Activated T-cell treated with anti-CD3 and anti-CD28 coated beads, Interleukin-2, amount 50 U/mL, for 1 hour (primary cell): ENCODE data around the gene SOX6.
"Not testable (repeated sequence)": the region's sequence is repeated elsewhere in the genome, so short reads cannot be mapped to it uniquely, and the experiment has no call there.

Experiments used
- DNase-seq: peaks from one replicate; pipeline ENCODE4 v3.0.0-alpha.2; 2020

Gene SOX6

GRCh38 chr11:16182553-16182952 is 173.8 kb downstream of the SOX6 start:
- DNase-seq = no peak

- DNase-seq = no peak
Observed at GRCh38 chr11:16180868-16181267, 175.5 kb downstream of the SOX6 start.

- no peak for DNase-seq
Observed at GRCh38 chr11:16179676-16180075, 176.7 kb downstream of the SOX6 start.

- no peak for DNase-seq
Observed at GRCh38 chr11:16178273-16178672, 178.1 kb downstream of the SOX6 start.

GRCh38 chr11:16177688-16178087 is 178.7 kb downstream of the SOX6 start:
- DNase-seq = no peak

- DNase-seq = no peak
Observed at GRCh38 chr11:16173798-16174197, 182.5 kb downstream of the SOX6 start.

GRCh38 chr11:16171882-16172281 is 184.5 kb downstream of the SOX6 start:
- no peak for DNase-seq

- DNase-seq = no peak
Observed at GRCh38 chr11:16169956-16170847, 186.1 kb downstream of the SOX6 start.

GRCh38 chr11:16169541-16169940 is 186.8 kb downstream of the SOX6 start:
- DNase-seq = no peak

- no peak for DNase-seq
Observed at GRCh38 chr11:16167706-16168487, 188.4 kb downstream of the SOX6 start.

- no peak for DNase-seq
Observed at GRCh38 chr11:16166571-16166970, 189.8 kb downstream of the SOX6 start.

GRCh38 chr11:16160146-16160545 is 196.2 kb downstream of the SOX6 start:
- no peak for DNase-seq

- no peak for DNase-seq
Observed at GRCh38 chr11:16158426-16158994, 197.8 kb downstream of the SOX6 start.

- no peak for DNase-seq
Observed at GRCh38 chr11:16157327-16157726, 199.0 kb downstream of the SOX6 start.

- no peak for DNase-seq
Observed at GRCh38 chr11:16155448-16155847, 200.9 kb downstream of the SOX6 start.

GRCh38 chr11:16154715-16155396 is 201.5 kb downstream of the SOX6 start:
- DNase-seq = no peak

- DNase-seq = no peak
Observed at GRCh38 chr11:16153951-16154350, 202.4 kb downstream of the SOX6 start.

- no peak for DNase-seq
Observed at GRCh38 chr11:16151138-16151537, 205.2 kb downstream of the SOX6 start.

- DNase-seq = no peak
Observed at GRCh38 chr11:16149476-16149875, 206.9 kb downstream of the SOX6 start.

GRCh38 chr11:16148301-16148931 is 207.9 kb downstream of the SOX6 start:
- DNase-seq = no peak

- DNase-seq = not testable (repeated sequence)
Observed at GRCh38 chr11:16146980-16147379, 209.4 kb downstream of the SOX6 start.

- not testable (repeated sequence) for DNase-seq
Observed at GRCh38 chr11:16141614-16142013, 214.7 kb downstream of the SOX6 start.

GRCh38 chr11:16141162-16141561 is 215.2 kb downstream of the SOX6 start:
- not testable (repeated sequence) for DNase-seq
